HG02588 (cell line): ENCODE measurements around the gene ZNF814.
"Not testable (repeated sequence)": the region's sequence is repeated elsewhere in the genome, so short reads cannot be mapped to it uniquely, and the experiment has no call there.

ENCODE experiments used
- ATAC-seq: cut with Tn5 transposase; IDR thresholded peaks from one replicate; pipeline ENCODE4 v1.9.1; 2021; ENCODE audit warnings: mild to moderate bottlenecking, moderate library complexity; ENCODE audit not compliant: unreplicated experiment

The ZNF814 gene

GRCh38 chr19:57888560-57889231 is at the start of gene ZNF814:
Gene ZNF814 (minus strand): TSS chr19:57889037. CDS start chr19:57888802, 235 bp downstream.
- ATAC-seq = no peak

GRCh38 chr19:57935731-57936130 is 46.9 kb upstream of the ZNF814 start:
- no peak for ATAC-seq

- no peak for ATAC-seq
These were observed 46.2 kb upstream of the ZNF814 start, which contains the start of gene ZNF418 for GRCh38 chr19:57934820-57935665. Gene ZNF418 (minus strand): TSS chr19:57935402. CDS start chr19:57933822, 1,580 bp downstream.

- no peak for ATAC-seq
These were observed 38.8 kb upstream of the ZNF814 start for GRCh38 chr19:57927587-57927986.

GRCh38 chr19:57916168-57916995 is 27.5 kb upstream of the ZNF814 start, which contains the start of gene ZNF417:
Gene ZNF417 (minus strand): TSS chr19:57916592. CDS start chr19:57916411, 181 bp downstream.
- peak; percentile 95 for ATAC-seq

- no peak for ATAC-seq
These were observed 25.7 kb upstream of the ZNF814 start for GRCh38 chr19:57914531-57914930.

GRCh38 chr19:57907394-57907793 is 18.6 kb upstream of the ZNF814 start:
- ATAC-seq = no peak

- no peak for ATAC-seq
These were observed 16.4 kb upstream of the ZNF814 start for GRCh38 chr19:57905258-57905657.

- no peak for ATAC-seq
These were observed 14.9 kb upstream of the ZNF814 start for GRCh38 chr19:57903618-57904184.

- no peak for ATAC-seq
These were observed 11.5 kb upstream of the ZNF814 start for GRCh38 chr19:57900311-57900710.

GRCh38 chr19:57890706-57891105 is 1.9 kb upstream of the ZNF814 start:
- not testable (repeated sequence) for ATAC-seq

- ATAC-seq = no peak
These were observed 704 bp downstream of the ZNF814 start for GRCh38 chr19:57888107-57888559.

- no peak for ATAC-seq
These were observed 1.5 kb downstream of the ZNF814 start for GRCh38 chr19:57887195-57887941.

- ATAC-seq = no peak
These were observed 2.8 kb downstream of the ZNF814 start for GRCh38 chr19:57886046-57886445.

GRCh38 chr19:57873883-57874799 is 14.7 kb downstream of the ZNF814 start:
- not testable (repeated sequence) for ATAC-seq

- ATAC-seq = no peak
These were observed 16.4 kb downstream of the ZNF814 start for GRCh38 chr19:57872450-57872849.

GRCh38 chr19:57870225-57870624 is 18.6 kb downstream of the ZNF814 start:
- no peak for ATAC-seq

GRCh38 chr19:57869655-57870054 is 19.2 kb downstream of the ZNF814 start:
- not testable (repeated sequence) for ATAC-seq
